HEK293T (cell line): ENCODE measurements around the gene RALGPS2.

Experiments used
- ARNT ChIP-seq: fragments of 450-650 bp; IDR thresholded peaks from 2 replicates; pipeline ENCODE4 v1.6.1; 2017; ENCODE audit warnings: mild to moderate bottlenecking
- BHLHE40 ChIP-seq: fragments of 450-650 bp; IDR thresholded peaks from 2 replicates; pipeline ENCODE4 v1.6.1; 2016; ENCODE audit warnings: mild to moderate bottlenecking, moderate library complexity, borderline replicate concordance
- CTBP1 ChIP-seq: fragments of 450-650 bp; IDR thresholded peaks from 2 replicates; pipeline ENCODE4 v1.6.1; 2016; ENCODE audit warnings: borderline replicate concordance
- ELF4 ChIP-seq: fragments of 450-650 bp; IDR thresholded peaks from 2 replicates; pipeline ENCODE4 v1.6.1; 2017; ENCODE audit warnings: antibody characterized with exemption
- FOXA1 ChIP-seq: fragments of 450-650 bp; IDR thresholded peaks from 2 replicates; pipeline ENCODE4 v1.6.1; 2016; ENCODE audit warnings: mild to moderate bottlenecking
- FOXK2 ChIP-seq: fragments of 450-650 bp; IDR thresholded peaks from 2 replicates; pipeline ENCODE4 v1.6.1; 2016; ENCODE audit warnings: mild to moderate bottlenecking
- FOXM1 ChIP-seq: fragments of 450-650 bp; IDR thresholded peaks from 2 replicates; pipeline ENCODE4 v1.6.1; 2017; ENCODE audit warnings: mild to moderate bottlenecking, borderline replicate concordance
- L3MBTL2 ChIP-seq: fragments of 450-650 bp; conservative IDR thresholded peaks from 2 replicates; pipeline ENCODE4 v1.6.1; 2016; ENCODE audit warnings: mild to moderate bottlenecking
- SP1 ChIP-seq: fragments of 450-650 bp; IDR thresholded peaks from 2 replicates; pipeline ENCODE4 v1.6.1; 2017
- SUZ12 ChIP-seq: fragments of 450-650 bp; IDR thresholded peaks from 2 replicates; pipeline ENCODE4 v1.6.1; 2016; ENCODE audit warnings: mild to moderate bottlenecking
- ZNF384 ChIP-seq: fragments of 450-650 bp; IDR thresholded peaks from 2 replicates; pipeline ENCODE4 v1.6.1; 2016
- TF ChIP-seq, protein P1 (sequence below): fragments of 450-650 bp; IDR thresholded peaks from 2 replicates; pipeline ENCODE4 v1.6.1; 2016

GRCh38 chr1:178688244-178688643 lies 36.8 kb upstream of the RALGPS2 start:
- no peak for TF ChIP-seq BHLHE40
- no peak for TF ChIP-seq FOXM1
- TF ChIP-seq SP1: no peak
- no peak for TF ChIP-seq CTBP1
- no peak for TF ChIP-seq FOXA1
- no peak for TF ChIP-seq ARNT
- TF ChIP-seq, protein P1, sequence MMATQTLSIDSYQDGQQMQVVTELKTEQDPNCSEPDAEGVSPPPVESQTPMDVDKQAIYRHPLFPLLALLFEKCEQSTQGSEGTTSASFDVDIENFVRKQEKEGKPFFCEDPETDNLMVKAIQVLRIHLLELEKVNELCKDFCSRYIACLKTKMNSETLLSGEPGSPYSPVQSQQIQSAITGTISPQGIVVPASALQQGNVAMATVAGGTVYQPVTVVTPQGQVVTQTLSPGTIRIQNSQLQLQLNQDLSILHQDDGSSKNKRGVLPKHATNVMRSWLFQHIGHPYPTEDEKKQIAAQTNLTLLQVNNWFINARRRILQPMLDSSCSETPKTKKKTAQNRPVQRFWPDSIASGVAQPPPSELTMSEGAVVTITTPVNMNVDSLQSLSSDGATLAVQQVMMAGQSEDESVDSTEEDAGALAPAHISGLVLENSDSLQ: no peak
- no peak for TF ChIP-seq SUZ12
- no peak for TF ChIP-seq FOXK2
- no peak for TF ChIP-seq L3MBTL2
- no peak for TF ChIP-seq ZNF384
- no peak for TF ChIP-seq ELF4
